PC-9 (cell line): ENCODE results near the gene ZDHHC12.

Source experiments
- CTCF ChIP-seq: fragments of 200-600 bp; sonication (generic); conservative IDR thresholded peaks from 2 replicates; pipeline ENCODE4 v1.6.1; 2017; ENCODE audit warnings: mixed run types, antibody characterized with exemption, mild to moderate bottlenecking, moderate library complexity
- EZH2 ChIP-seq: fragments of 200-600 bp; sonication (generic); IDR thresholded peaks from 2 replicates; pipeline ENCODE4 v1.8.0; 2017; ENCODE audit warnings: antibody characterized with exemption, low read depth

GRCh38 chr9:128716581-128717254 lies 7.2 kb downstream of the ZDHHC12 start:
- TF ChIP-seq CTCF (no peak), EZH2 (no peak)
